SU-DHL-6 (cell line): ENCODE results near the gene RBMS1.

Experiments used
- H2AFZ ChIP-seq: fragments of 200-600 bp; sonication (generic); 2 replicates; pipeline ENCODE4 v1.6.1; 2014; ENCODE audit warnings: low read depth, mild to moderate bottlenecking, moderate library complexity, mixed read lengths, antibody characterized with exemption, low read length; ENCODE audit not compliant: severe bottlenecking
- H3F3A ChIP-seq: fragments of 200-600 bp; shearing (Covaris generic); 2 replicates; pipeline ENCODE4 v1.6.0; 2016; ENCODE audit warnings: antibody characterized with exemption, mild to moderate bottlenecking; ENCODE audit not compliant: insufficient read depth
- H3K27ac ChIP-seq: fragments of 200-600 bp; sonication (generic); 2 replicates; pipeline ENCODE4 v1.5.1; 2016; ENCODE audit warnings: low read depth, mild to moderate bottlenecking, low read length, moderate library complexity, mixed read lengths
- H3K27me3 ChIP-seq: fragments of 200-600 bp; sonication (generic), shearing (Covaris generic); 2 replicates; pipeline ENCODE4 v1.6.0; 2014; ENCODE audit warnings: mild to moderate bottlenecking, low read length
- H3K36me3 ChIP-seq: fragments of 200-600 bp; sonication (generic); 2 replicates; pipeline ENCODE4 v1.6.1; 2014; ENCODE audit warnings: mild to moderate bottlenecking, low read length, mixed read lengths
- H3K4me2 ChIP-seq: fragments of 300-600, 200-600 bp; shearing (Covaris generic), sonication (generic); 2 replicates; pipeline ENCODE4 v1.6.0; 2014; ENCODE audit warnings: low read length, low read depth, mild to moderate bottlenecking; ENCODE audit not compliant: poor library complexity, severe bottlenecking
- H3K4me3 ChIP-seq: fragments of 200-600 bp; sonication (generic); 2 replicates; pipeline ENCODE4 v1.5.1; 2014; ENCODE audit warnings: antibody characterized with exemption, low read length, mild to moderate bottlenecking, mixed read lengths; ENCODE audit not compliant: insufficient read depth, poor library complexity, severe bottlenecking
- H3K79me2 ChIP-seq: fragments of 200-600 bp; sonication (generic); 2 replicates; pipeline ENCODE4 v1.6.1; 2014; ENCODE audit warnings: mild to moderate bottlenecking, low read length, moderate library complexity; ENCODE audit not compliant: insufficient read depth
- H3K9ac ChIP-seq: fragments of 200-600 bp; sonication (generic); 2 replicates; pipeline ENCODE4 v1.7.0; 2014; ENCODE audit warnings: mild to moderate bottlenecking, low read length
- H3K9me2 ChIP-seq: fragments of 200-600 bp; sonication (generic); replicated peaks from 2 replicates; pipeline ENCODE4 v1.6.1; 2014; ENCODE audit warnings: low read length; ENCODE audit not compliant: insufficient read depth
- H3K9me3 ChIP-seq: fragments of 200-600 bp; sonication (generic); 2 replicates; pipeline ENCODE4 v1.6.1; 2014; ENCODE audit warnings: low read length, mixed read lengths; ENCODE audit not compliant: insufficient read depth
- H4K20me1 ChIP-seq: fragments of 200-600 bp; sonication (generic); 2 replicates; pipeline ENCODE4 v1.6.1; 2014; ENCODE audit warnings: low read depth, mild to moderate bottlenecking, antibody characterized with exemption, low read length, moderate library complexity, mixed read lengths
- EZH2phosphoT487 ChIP-seq: fragments of 200-600 bp; sonication (generic), shearing (Covaris generic); conservative IDR thresholded peaks from 2 replicates; pipeline ENCODE4 v1.6.1; 2018; ENCODE audit warnings: mild to moderate bottlenecking, antibody characterized with exemption, low read length, moderate library complexity, mixed read lengths
- TF ChIP-seq, protein P1 (sequence below): fragments of 200-600 bp; sonication (generic); IDR thresholded peaks from one replicate; pipeline ENCODE4 v1.5.1; 2017; ENCODE audit warnings: antibody characterized with exemption, mild to moderate bottlenecking, low read length, moderate library complexity; ENCODE audit not compliant: insufficient read depth, poor library complexity, severe bottlenecking

The RBMS1 gene

DNA sequence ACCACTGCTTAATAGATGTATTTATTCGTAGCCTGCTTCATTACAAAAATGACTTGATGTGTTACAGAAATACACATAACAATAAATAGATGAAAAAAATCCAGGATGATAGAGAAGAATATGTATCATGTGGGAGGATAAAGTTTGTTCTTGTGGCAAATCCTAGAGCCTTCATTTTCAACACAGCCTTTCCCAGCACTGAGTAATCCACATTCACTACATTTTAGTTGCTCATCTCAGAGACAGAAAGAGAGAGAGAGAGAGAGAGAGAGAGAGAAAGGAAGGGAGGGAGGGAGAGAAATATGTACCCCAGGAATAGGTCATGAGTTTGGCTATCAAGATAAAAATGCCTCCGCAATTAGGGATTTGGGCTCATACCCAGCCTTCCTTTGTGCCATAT lies 144.3 kb downstream of the RBMS1 start:
- Histone ChIP-seq H2AFZ (no peak overlapping the region), H3K36me3 (no peaks in the 10 kb centered on the region), H3K9me2 (no peaks in the 10 kb centered on the region), H3K79me2 (no peaks in the 10 kb centered on the region), H3K27ac (no peak overlapping the region), H4K20me1 (peaks cover 8% of the 10 kb centered on the region; the same call in 1 of the 2 replicates), H3K4me2 (no peak overlapping the region), H3K4me3 (no peak overlapping the region), H3K9me3 (no peaks in the 10 kb centered on the region), H3K9ac (no peak overlapping the region), H3F3A (no peaks in the 10 kb centered on the region), H3K27me3 (no peaks in the 10 kb centered on the region)
- TF ChIP-seq EZH2phosphoT487, result no peak
- TF ChIP-seq, protein P1, sequence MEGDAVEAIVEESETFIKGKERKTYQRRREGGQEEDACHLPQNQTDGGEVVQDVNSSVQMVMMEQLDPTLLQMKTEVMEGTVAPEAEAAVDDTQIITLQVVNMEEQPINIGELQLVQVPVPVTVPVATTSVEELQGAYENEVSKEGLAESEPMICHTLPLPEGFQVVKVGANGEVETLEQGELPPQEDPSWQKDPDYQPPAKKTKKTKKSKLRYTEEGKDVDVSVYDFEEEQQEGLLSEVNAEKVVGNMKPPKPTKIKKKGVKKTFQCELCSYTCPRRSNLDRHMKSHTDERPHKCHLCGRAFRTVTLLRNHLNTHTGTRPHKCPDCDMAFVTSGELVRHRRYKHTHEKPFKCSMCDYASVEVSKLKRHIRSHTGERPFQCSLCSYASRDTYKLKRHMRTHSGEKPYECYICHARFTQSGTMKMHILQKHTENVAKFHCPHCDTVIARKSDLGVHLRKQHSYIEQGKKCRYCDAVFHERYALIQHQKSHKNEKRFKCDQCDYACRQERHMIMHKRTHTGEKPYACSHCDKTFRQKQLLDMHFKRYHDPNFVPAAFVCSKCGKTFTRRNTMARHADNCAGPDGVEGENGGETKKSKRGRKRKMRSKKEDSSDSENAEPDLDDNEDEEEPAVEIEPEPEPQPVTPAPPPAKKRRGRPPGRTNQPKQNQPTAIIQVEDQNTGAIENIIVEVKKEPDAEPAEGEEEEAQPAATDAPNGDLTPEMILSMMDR, result no peak

DNA sequence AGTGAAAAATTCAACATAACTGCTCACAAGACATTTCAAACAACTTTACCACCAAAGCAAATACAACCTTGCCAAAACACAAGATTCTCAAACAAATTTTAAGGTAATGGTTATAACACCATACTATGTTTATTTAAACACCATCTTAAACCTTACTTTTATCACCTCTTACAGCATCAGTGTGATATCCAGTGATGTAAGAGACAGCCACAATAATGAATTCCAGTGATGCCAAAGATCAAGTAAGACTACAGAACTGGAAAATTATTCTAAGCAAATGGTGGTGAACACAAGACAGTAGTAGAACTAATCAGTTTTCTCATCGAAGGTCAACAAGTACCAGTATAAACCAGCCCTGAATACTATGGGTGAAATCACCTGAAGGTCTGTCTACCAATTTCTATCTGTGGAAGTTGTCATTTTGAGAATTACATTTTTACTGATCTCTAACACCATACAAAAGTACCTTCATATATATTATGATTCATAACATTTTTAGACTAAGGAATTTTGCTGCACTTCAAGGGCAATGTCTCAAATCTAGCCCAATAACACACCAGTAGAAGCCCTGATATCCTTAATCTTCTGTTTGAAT lies 146.2 kb downstream of the RBMS1 start:
- no peaks in the 10 kb centered on the region for H3K36me3 ChIP-seq
- H3K79me2 ChIP-seq, result no peaks in the 10 kb centered on the region
- H3K9ac ChIP-seq, result no peak overlapping the region
- no peaks in the 10 kb centered on the region for H3K9me2 ChIP-seq
- no peaks in the 10 kb centered on the region for H3F3A ChIP-seq
- peaks cover 4% of the 10 kb centered on the region; the same call in 1 of the 2 replicates for H4K20me1 ChIP-seq
- TF ChIP-seq EZH2phosphoT487, result no peak
- TF ChIP-seq, protein P1, result no peak
- H3K9me3 ChIP-seq, result no peaks in the 10 kb centered on the region
- no peaks in the 10 kb centered on the region for H3K27me3 ChIP-seq
- H3K4me2 ChIP-seq, result no peak overlapping the region
- H2AFZ ChIP-seq, result no peak overlapping the region
- H3K27ac ChIP-seq, result no peak overlapping the region
- no peak overlapping the region for H3K4me3 ChIP-seq

DNA sequence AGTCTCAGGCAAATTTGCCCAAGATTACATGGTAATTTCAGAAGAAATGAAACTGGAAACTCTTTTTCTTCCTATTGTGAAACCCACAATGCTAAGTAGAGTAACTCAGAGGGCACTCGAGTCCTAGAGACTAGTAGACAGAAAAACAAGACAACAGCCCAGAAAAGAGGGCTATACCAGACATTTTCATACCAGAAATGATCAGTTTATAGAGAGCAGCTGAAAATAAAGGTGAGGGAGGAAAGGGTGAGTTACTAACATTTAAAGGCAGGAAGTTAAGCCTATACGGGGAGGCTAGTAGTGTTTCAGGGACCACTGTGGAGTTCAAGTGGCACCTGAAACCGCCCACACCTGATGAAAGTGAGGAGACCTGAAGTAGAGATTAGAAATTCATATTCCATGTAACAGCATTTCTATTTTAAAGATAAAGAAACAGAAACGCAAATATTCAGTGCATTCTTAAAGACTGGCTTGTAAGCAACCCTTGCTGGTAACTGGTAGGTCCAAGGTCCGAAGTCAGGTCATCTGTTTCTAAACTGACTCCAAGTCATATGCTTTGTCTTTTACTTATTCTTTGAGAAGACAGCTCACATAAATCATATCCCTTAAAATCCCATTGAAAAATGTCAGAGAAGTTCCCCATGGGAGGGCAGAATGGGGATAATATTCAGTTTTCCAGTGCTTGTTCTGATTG lies 148.4 kb downstream of the RBMS1 start:
- Histone ChIP-seq H3K9ac (no peak overlapping the region), H3K9me3 (no peaks in the 10 kb centered on the region), H3K4me3 (no peak overlapping the region), H3K27ac (no peak overlapping the region), H4K20me1 (0 out of 2 replicates have a peak, but pooled peaks cover 4% of the 10 kb centered on the region), H3K79me2 (no peaks in the 10 kb centered on the region), H3F3A (no peaks in the 10 kb centered on the region), H2AFZ (no peak overlapping the region), H3K4me2 (no peak overlapping the region), H3K36me3 (no peaks in the 10 kb centered on the region), H3K27me3 (no peaks in the 10 kb centered on the region), H3K9me2 (no peaks in the 10 kb centered on the region)
- TF ChIP-seq EZH2phosphoT487, result no peak
- TF ChIP-seq, protein P1, result no peak
